GM12872 (cell line): ENCODE measurements around the gene ACP2.
A peak's percentile ranks its signal among the peaks of the same experiment; 100 is the strongest.

ENCODE experiments used
- CTCF ChIP-seq: IDR thresholded peaks from 3 replicates; pipeline ENCODE4 v1.5.1; 2011; ENCODE audit warnings: low read depth, mild to moderate bottlenecking, low read length, moderate library complexity; ENCODE audit not compliant: insufficient read depth

The ACP2 gene

GRCh38 chr11:47248664-47249377 is at the start of gene ACP2:
ACP2 (minus strand) TSS chr11:47248814; CDS start chr11:47248789, 25 bp downstream.
- TF ChIP-seq CTCF: peak; percentile 59

- TF ChIP-seq CTCF: no peak
Measured at GRCh38 chr11:47296045-47296444, 47.4 kb upstream of the ACP2 start.

GRCh38 chr11:47295385-47295784 is 46.8 kb upstream of the ACP2 start:
- TF ChIP-seq CTCF: no peak

- TF ChIP-seq CTCF: no peak
Measured at GRCh38 chr11:47289856-47290255, 41.2 kb upstream of the ACP2 start.

GRCh38 chr11:47288066-47288465 is 39.5 kb upstream of the ACP2 start:
- TF ChIP-seq CTCF: no peak

GRCh38 chr11:47285969-47286770 is 37.6 kb upstream of the ACP2 start:
- TF ChIP-seq CTCF: no peak

- no peak for TF ChIP-seq CTCF
Measured at GRCh38 chr11:47284151-47284550, 35.5 kb upstream of the ACP2 start.
